Cortex of kidney (tissue), 1 donor: Measurements from ENCODE around the gene SEMA3D.

Experiments used
- DNase-seq: peaks from one replicate; lab custom pipeline; 2025; lab: John Stamatoyannopoulos, UW

Gene SEMA3D

GRCh38 chr7:85125651-85126131, 61.2 kb downstream of the SEMA3D start:
- no peak for DNase-seq

GRCh38 chr7:85125176-85125575, 61.7 kb downstream of the SEMA3D start:
- no peak for DNase-seq

- no peak for DNase-seq
These were observed 66.9 kb downstream of the SEMA3D start for GRCh38 chr7:85119934-85120333.

GRCh38 chr7:85115862-85116261, 71.0 kb downstream of the SEMA3D start:
- no peak for DNase-seq

- no peak for DNase-seq
These were observed 71.8 kb downstream of the SEMA3D start for GRCh38 chr7:85115006-85115405.

GRCh38 chr7:85114342-85114741, 72.5 kb downstream of the SEMA3D start:
- DNase-seq, result no peak

- DNase-seq, result no peak
These were observed 75.1 kb downstream of the SEMA3D start for GRCh38 chr7:85111761-85112160.

GRCh38 chr7:85106719-85107118, 80.1 kb downstream of the SEMA3D start:
- no peak for DNase-seq

GRCh38 chr7:85104432-85105205, 82.2 kb downstream of the SEMA3D start:
- no peak for DNase-seq

GRCh38 chr7:85103962-85104361, 82.9 kb downstream of the SEMA3D start:
- no peak for DNase-seq

- DNase-seq, result no peak
These were observed 83.5 kb downstream of the SEMA3D start for GRCh38 chr7:85103357-85103756.

GRCh38 chr7:85102813-85103350, 84.0 kb downstream of the SEMA3D start:
- no peak for DNase-seq

GRCh38 chr7:85101347-85101746, 85.5 kb downstream of the SEMA3D start:
- no peak for DNase-seq

- no peak for DNase-seq
These were observed 89.0 kb downstream of the SEMA3D start for GRCh38 chr7:85097844-85098243.

- no peak for DNase-seq
These were observed 91.0 kb downstream of the SEMA3D start for GRCh38 chr7:85095806-85096205.

GRCh38 chr7:85095366-85095765, 91.5 kb downstream of the SEMA3D start:
- DNase-seq, result no peak

- no peak for DNase-seq
These were observed 92.7 kb downstream of the SEMA3D start for GRCh38 chr7:85094046-85094725.

GRCh38 chr7:85091565-85091928, 95.3 kb downstream of the SEMA3D start:
- DNase-seq, result no peak

GRCh38 chr7:85090919-85091564, 95.8 kb downstream of the SEMA3D start:
- no peak for DNase-seq

GRCh38 chr7:85090143-85090542, 96.7 kb downstream of the SEMA3D start:
- DNase-seq, result no peak

GRCh38 chr7:85081846-85082245, 105.0 kb downstream of the SEMA3D start:
- no peak for DNase-seq

- no peak for DNase-seq
These were observed 105.5 kb downstream of the SEMA3D start for GRCh38 chr7:85081392-85081791.

- DNase-seq, result no peak
These were observed 107.4 kb downstream of the SEMA3D start for GRCh38 chr7:85079434-85079833.
